GM12801 (cell line): ENCODE data around the gene CLPX.

Experiments
- TF ChIP-seq, protein P1 (sequence below): IDR thresholded peaks from one replicate; pipeline ENCODE4 v1.5.1; 2011; ENCODE audit warnings: control low read depth; ENCODE audit not compliant: insufficient read length; ENCODE audit errors: extremely low read depth

The CLPX gene

DNA sequence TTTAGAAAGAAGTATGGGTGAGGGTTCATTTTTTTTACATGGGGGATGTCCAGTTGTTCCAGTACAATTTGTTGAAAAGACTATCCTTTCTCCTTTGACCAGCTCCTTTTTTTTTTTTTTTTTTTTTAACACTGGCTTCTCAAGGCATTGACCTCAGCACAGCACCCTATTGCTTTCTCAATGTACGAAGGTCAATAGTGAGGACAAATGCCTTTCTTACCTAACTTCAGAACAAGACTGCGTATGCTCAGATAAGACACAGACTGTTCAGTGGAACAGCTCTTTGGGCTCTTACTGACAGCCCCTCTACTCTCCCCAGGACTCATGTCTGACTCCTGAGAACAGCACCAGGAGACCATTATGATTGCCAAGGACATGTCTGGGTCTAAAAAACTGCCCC, 36.6 kb upstream of the CLPX start:
- TF ChIP-seq, protein P1, sequence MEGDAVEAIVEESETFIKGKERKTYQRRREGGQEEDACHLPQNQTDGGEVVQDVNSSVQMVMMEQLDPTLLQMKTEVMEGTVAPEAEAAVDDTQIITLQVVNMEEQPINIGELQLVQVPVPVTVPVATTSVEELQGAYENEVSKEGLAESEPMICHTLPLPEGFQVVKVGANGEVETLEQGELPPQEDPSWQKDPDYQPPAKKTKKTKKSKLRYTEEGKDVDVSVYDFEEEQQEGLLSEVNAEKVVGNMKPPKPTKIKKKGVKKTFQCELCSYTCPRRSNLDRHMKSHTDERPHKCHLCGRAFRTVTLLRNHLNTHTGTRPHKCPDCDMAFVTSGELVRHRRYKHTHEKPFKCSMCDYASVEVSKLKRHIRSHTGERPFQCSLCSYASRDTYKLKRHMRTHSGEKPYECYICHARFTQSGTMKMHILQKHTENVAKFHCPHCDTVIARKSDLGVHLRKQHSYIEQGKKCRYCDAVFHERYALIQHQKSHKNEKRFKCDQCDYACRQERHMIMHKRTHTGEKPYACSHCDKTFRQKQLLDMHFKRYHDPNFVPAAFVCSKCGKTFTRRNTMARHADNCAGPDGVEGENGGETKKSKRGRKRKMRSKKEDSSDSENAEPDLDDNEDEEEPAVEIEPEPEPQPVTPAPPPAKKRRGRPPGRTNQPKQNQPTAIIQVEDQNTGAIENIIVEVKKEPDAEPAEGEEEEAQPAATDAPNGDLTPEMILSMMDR: no peak

DNA sequence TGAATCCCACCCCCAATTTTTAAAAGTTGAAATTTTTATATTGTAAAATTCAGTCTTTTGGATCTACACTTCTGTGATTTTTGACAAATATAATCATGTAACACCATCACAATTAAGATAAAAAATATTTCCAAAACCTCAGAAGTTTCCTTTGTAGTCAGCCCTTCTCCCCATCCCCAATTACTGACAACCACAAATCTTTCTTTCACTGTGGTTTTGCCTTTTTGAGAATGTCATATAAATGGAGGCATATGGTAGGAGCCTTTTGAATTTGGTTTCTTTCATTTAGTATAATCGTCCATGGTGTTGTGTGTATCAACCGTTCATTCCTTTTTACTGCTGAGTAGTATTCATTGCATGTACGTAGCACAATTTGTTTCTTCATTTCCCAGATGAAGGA, 34.0 kb upstream of the CLPX start:
- TF ChIP-seq, protein P1: no peak

DNA sequence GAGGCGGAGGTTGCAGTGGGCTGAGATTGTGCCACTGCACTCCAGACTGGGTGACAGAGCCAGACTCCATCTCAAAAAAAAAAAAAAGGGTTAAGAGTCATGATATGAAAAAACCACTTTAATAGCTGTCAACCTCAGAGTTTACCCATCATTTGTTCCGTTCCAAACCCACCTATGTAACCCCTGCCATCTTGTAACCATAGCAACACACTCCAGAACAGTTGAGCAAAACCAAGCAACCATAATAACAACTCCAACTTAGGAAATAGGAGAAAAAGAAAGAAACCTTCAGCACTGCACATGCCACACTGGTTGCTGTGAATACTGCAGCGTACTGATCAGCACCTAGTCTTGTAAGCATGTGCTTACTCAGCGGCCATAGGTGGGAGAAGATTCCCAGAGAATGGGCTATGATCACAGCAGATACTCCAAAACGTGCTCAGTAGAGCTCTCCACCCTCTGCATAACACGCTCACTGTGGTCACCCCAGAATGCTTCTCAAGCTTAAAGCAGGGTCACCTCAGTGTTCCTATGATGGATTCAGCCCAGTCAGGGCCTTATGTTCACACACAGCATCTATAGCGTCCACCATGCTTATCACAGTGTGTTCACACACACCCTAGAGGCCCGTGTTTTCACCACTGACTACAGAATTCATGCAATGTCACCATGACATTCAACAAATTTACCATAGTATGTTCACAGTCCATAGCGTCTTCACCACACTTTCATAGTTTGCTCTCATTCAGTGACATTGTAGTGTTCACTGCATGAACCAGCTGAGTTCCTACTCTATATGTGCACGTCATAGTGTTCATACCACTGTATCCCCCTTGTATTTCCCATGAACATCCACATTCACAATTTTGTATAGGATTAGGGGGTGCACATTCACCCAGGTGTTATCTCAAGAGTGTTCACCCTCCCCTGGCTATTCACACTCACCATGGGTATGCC, 32.7 kb upstream of the CLPX start:
- TF ChIP-seq, protein P1: no peak

DNA sequence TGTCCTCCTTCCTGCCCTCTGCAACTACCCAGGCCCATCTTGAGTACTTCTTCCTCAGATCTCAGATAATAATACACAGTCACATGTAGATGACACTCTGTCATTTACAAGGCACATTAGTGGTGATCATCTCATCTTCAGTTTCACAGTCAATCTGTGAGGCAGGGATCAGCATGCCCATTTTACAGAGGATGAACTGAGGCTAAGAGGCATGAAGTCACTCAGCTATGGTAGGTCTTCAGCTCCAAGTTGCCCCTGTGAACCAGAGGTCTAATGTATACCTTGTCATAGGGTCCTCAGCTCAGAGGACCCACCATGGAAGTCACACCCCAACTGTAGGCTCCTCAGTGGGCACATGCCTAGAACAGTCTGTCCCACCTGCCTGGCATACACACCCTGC, 30.4 kb upstream of the CLPX start:
- TF ChIP-seq, protein P1: no peak

DNA sequence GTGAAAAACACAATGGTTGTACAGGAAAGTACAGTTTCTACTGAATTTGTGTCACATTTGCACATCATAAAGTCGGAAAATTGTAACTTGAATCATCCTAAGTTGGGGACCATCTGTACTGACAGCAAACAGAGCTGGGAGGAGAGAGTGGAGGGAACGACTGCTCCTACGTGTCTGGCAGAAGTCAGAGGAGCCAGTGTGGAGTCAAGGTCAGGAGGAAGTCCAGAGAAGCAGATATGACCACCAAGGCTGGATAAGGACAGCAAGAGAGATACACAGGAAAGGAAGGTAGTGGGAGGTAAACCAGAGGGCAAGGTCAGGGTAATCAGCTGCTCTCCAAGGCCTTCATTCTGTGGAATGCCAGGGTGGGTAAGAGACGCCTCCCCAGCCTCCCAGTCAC, 28.9 kb upstream of the CLPX start:
- TF ChIP-seq, protein P1: no peak

DNA sequence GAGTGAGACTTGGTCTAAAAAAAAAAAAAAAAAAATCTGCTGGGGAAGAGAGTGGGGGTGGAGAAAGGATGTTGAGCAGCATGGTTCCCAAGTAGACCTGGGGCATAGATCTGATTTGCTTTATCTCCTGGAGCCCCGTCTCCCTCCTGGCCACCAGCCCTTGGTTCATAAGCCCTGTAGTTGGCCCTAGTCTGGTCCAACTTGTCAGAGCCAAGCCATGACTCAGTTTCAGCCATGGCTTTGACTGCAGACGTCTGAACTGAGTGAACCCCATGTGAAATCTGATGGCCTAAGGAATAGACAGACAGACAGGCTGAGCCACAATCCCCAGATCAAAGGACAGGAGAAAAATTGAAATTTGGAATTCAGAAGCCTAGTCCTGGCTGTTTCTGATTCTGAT, 28.1 kb upstream of the CLPX start:
- TF ChIP-seq, protein P1: no peak

DNA sequence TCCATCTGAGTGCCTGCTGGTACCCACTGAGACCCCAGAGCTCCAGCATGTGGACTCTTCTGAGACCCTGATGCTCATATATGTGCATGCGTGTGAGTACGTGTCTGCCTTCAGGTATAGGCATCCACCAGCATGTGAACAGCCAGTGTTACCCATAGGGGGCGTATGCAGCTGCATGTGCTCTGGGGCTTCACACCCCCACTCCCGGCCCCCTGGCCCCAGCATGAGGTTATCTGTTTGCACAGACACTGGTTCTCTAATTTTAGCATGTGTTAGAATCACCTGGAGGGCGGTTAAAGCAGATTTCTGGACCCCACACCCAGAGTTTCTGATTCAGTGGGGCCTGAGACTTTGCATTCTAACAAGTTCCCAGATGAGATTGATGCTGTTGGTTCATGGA, 27.0 kb upstream of the CLPX start:
- TF ChIP-seq, protein P1: no peak
